Measurements from ENCODE around the gene CTSH.

DNA sequence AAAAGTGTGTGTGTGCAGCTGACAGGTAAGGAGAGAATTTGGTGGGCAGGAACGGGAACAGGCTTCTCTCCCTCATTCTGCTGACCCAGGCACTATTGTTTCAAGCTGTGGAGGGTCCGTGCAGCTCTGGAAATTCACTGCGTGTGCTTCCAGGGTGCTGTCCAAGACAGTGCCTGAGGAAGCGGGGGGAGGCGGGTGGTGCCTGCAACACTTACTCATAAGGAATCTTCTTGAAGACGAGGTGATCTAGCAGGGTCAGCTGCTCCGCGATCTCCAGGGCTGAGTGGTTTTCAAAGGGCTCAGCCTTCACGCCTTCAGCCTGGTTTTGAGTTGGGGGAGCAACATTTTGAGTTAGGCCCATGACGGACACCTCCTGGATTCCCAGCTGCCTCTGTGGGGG, 46.6 kb upstream of the CTSH start:
- TF ChIP-seq, protein P1, sequence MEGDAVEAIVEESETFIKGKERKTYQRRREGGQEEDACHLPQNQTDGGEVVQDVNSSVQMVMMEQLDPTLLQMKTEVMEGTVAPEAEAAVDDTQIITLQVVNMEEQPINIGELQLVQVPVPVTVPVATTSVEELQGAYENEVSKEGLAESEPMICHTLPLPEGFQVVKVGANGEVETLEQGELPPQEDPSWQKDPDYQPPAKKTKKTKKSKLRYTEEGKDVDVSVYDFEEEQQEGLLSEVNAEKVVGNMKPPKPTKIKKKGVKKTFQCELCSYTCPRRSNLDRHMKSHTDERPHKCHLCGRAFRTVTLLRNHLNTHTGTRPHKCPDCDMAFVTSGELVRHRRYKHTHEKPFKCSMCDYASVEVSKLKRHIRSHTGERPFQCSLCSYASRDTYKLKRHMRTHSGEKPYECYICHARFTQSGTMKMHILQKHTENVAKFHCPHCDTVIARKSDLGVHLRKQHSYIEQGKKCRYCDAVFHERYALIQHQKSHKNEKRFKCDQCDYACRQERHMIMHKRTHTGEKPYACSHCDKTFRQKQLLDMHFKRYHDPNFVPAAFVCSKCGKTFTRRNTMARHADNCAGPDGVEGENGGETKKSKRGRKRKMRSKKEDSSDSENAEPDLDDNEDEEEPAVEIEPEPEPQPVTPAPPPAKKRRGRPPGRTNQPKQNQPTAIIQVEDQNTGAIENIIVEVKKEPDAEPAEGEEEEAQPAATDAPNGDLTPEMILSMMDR (IDR thresholded peaks at IDR 0.05) = no peak
- TF ChIP-seq EP300 (IDR thresholded peaks at IDR 0.05; ENCODE audit: low read depth) (no peak), POLR2A (IDR thresholded peaks at IDR 0.05) (no peak), POLR2AphosphoS5 (IDR thresholded peaks at IDR 0.05) (no peak)

Data from transverse colon (tissue), 4 donors.